ENCODE results near the gene SCUBE1.

SCUBE1 gene

GRCh38 chr22:43150731-43151206 is 192.4 kb downstream of the SCUBE1 start:
- no peak for DNase-seq

- DNase-seq = no peak
These were observed 194.6 kb downstream of the SCUBE1 start for GRCh38 chr22:43148581-43148980.

GRCh38 chr22:43147821-43148220 is 195.4 kb downstream of the SCUBE1 start:
- DNase-seq = no peak

Data from activated T-cell treated with anti-CD3 and anti-CD28 coated beads, Interleukin-2, amount 50 U/mL, for 48 hours (primary cell).